HepG2 (cell line): ENCODE results near the gene BCAS4. TPM values are rescaled to one million over a fixed set of nuclear protein-coding genes. Genes with fewer than 3 reads are reported as not detected.

Experiments
- ATAC-seq: fragments of 200-7000 bp; cut with Tn5 transposase; 3 replicates; pipeline ENCODE4 v1.9.1; 2020; ENCODE audit warnings: mild to moderate bottlenecking, moderate library complexity
- BruUV-seq: library from RNA; stranded (reverse); fragments of 400-500 nt; replicated peaks from 2 replicates; lab custom pipeline; 2021; lab: Mats Ljungman, UMichigan
- CTCF ChIA-PET: fragments of 300-600 bp; formaldehyde crosslinking; extraction: SDS; loops from one replicate; lab custom pipeline; 2021; ENCODE audit warnings: low total read pairs, inconsistent platforms, low intra/inter-chr PET ratio; lab: Yijun Ruan, JAX
- POLR2A ChIA-PET: fragments of 350-600 bp; sonication (Branson Sonifier 250); formaldehyde crosslinking; loops from one replicate; lab custom pipeline; 2020; ENCODE audit warnings: antibody characterized with exemption, inconsistent platforms; lab: Yijun Ruan, JAX
- DNase-seq: peaks from one replicate; pipeline ENCODE4 v3.0.0-alpha.2; 2015; ENCODE audit warnings: low spot score
- FAIRE-seq: peaks from 3 replicates; lab custom pipeline; 2011; peaks lifted over from hg19 to GRCh38; lab: Jason Lieb, UNC
- H2AFZ ChIP-seq: one replicate; pipeline ENCODE4 v1.6.1; 2011; ENCODE audit warnings: low read length, inconsistent platforms
- H3K27ac ChIP-seq: fragments of 300-600 bp; 3 replicates; pipeline ENCODE4 v1.8.0; 2011; ENCODE audit warnings: mixed run types, mild to moderate bottlenecking, mixed read lengths, low read length, inconsistent platforms; ENCODE audit not compliant: insufficient read depth; ENCODE audit errors: extremely low read length
- H3K27me3 ChIP-seq, 2 experiments: fragments of 200-600 bp in 1 of 2; 2 replicates in 1 of 2; 3 replicates in 1 of 2; pipeline versions ENCODE4 v1.6.0 to v1.8.0; 2011; ENCODE audit warnings: low read length in 2 of 2, mild to moderate bottlenecking in 2 of 2, moderate library complexity in 2 of 2, inconsistent platforms in 1 of 2; ENCODE audit not compliant: insufficient read depth in 2 of 2, control insufficient read depth in 1 of 2
- H3K36me3 ChIP-seq, 2 experiments: fragments of 200-600 bp in 1 of 2; replicated peaks in 1 of 2; 2 replicates in 1 of 2; 3 replicates in 1 of 2; pipeline versions ENCODE4 v1.5.1 to v1.8.0; 2011; ENCODE audit warnings: low read length in 2 of 2, inconsistent platforms in 1 of 2; ENCODE audit not compliant: insufficient read depth in 2 of 2, control insufficient read depth in 1 of 2
- H3K4me1 ChIP-seq: 2 replicates; pipeline ENCODE4 v1.5.1; 2012; ENCODE audit warnings: low read length, inconsistent platforms; ENCODE audit not compliant: insufficient read depth
- H3K4me2 ChIP-seq: 2 replicates; pipeline ENCODE4 v1.6.0; 2011; ENCODE audit warnings: low read depth, low read length, inconsistent platforms
- H3K4me3 ChIP-seq, 3 experiments: fragments of 200-600 bp in 1 of 3; sonication (generic), shearing (Covaris generic) in 1 of 3; replicated peaks in 1 of 3; 2 replicates each; pipeline ENCODE4 v1.5.1; 2011 to 2016; ENCODE audit warnings: low read length in 3 of 3, inconsistent platforms in 2 of 3, low read depth in 2 of 3, mild to moderate bottlenecking in 2 of 3, control low read depth in 1 of 3, mixed read lengths in 1 of 3; ENCODE audit not compliant: insufficient read depth in 1 of 3
- H3K79me2 ChIP-seq: one replicate; pipeline ENCODE4 v1.6.1; 2011; ENCODE audit warnings: low read length, inconsistent platforms; ENCODE audit not compliant: insufficient read depth
- H3K9ac ChIP-seq: 2 replicates; pipeline ENCODE4 v1.6.0; 2011; ENCODE audit warnings: mild to moderate bottlenecking, low read depth, low read length, inconsistent platforms; ENCODE audit not compliant: insufficient read depth
- H3K9me3 ChIP-seq: 2 replicates; pipeline ENCODE4 v1.5.1; 2012; ENCODE audit warnings: mild to moderate bottlenecking, low read length
- H4K20me1 ChIP-seq: 2 replicates; pipeline ENCODE4 v1.6.0; 2011; ENCODE audit warnings: inconsistent platforms, mild to moderate bottlenecking, low read length, moderate library complexity; ENCODE audit not compliant: insufficient read depth
- JUN ChIP-seq: sonication (generic); formaldehyde crosslinking; IDR thresholded peaks from 2 replicates; pipeline ENCODE4 v1.4.0; 2020; ENCODE audit warnings: mild to moderate bottlenecking, missing genetic modification reagents
- MAFF ChIP-seq: IDR thresholded peaks from 2 replicates; pipeline ENCODE4 v1.6.1; 2011; ENCODE audit warnings: low read depth, low read length, improper control_type of control experiment
- MAFK ChIP-seq, 2 experiments: IDR thresholded peaks in 1 of 2; conservative IDR thresholded peaks in 1 of 2; 2 replicates each; pipeline ENCODE4 v1.6.1; 2011; ENCODE audit warnings: improper control_type of control experiment in 2 of 2, low read length in 2 of 2
- POLR2AphosphoS2 ChIP-seq: IDR thresholded peaks from 2 replicates; pipeline ENCODE4 v1.6.1; 2011; ENCODE audit warnings: low read depth, low read length, improper control_type of control experiment
- SUZ12 ChIP-seq: fragments of 150-350 bp; IDR thresholded peaks from 2 replicates; pipeline ENCODE4 v1.6.1; 2014; ENCODE audit warnings: low read depth, low read length
- ZBTB46 ChIP-seq: sonication (generic); formaldehyde crosslinking; IDR thresholded peaks from 2 replicates; pipeline ENCODE4 v1.4.0; 2020; ENCODE audit warnings: mild to moderate bottlenecking, missing genetic modification reagents, borderline replicate concordance
- ZFP37 ChIP-seq: sonication (generic); formaldehyde crosslinking; IDR thresholded peaks from 2 replicates; pipeline ENCODE4 v1.4.0; 2020; ENCODE audit warnings: missing genetic modification reagents, borderline replicate concordance
- ZNF513 ChIP-seq: sonication (generic); formaldehyde crosslinking; conservative IDR thresholded peaks from 2 replicates; pipeline ENCODE4 v1.5.0; 2020; ENCODE audit warnings: missing genetic modification reagents
- WGBS: methylation state at CpG from one replicate; pipeline ENCODE4 v1.1.6; 2017; ENCODE audit warnings: low lambda C conversion rate; 5-methylcytosine and 5-hydroxymethylcytosine counted together
- in situ Hi-C: cut with HindIII; loops from 2 replicates; pipeline ENCODE4 v1.10.0; 2017; ENCODE audit warnings: low pct_unique_long_range_greater_than_20kb; ENCODE audit not compliant: extremely low pct_ligation_motif_present
- intact Hi-C: fragments of 100-400 bp; cut with micrococcal nuclease; formaldehyde crosslinking; loops from one replicate; pipeline ENCODE4 v1.10.0; 2022; ENCODE audit not compliant: unreplicated experiment
- polyA plus RNA-seq, 8 experiments: library from polyadenylated mRNA; depleted of rRNA in 3 of 8; stranded (reverse) in 7 of 8; unstranded in 1 of 8; fragments of >200 nt; fragmentation: Illumina TruSeq in 4 of 8; extraction: Trizol in 4 of 8; gene quantifications; 2 replicates each; pipeline versions ENCODE4 v1.2.1 to v1.2.3, GENCODE V29; 2011 to 2016; ENCODE audit warnings: low read depth in 4 of 8, missing spikeins in 1 of 8, mixed read lengths in 1 of 8; ENCODE audit not compliant: insufficient read depth in 1 of 8
- total RNA-seq, 5 experiments: library from RNA; depleted of rRNA; stranded (reverse); fragments of >200 nt; fragmentation: Illumina TruSeq; extraction: Trizol; gene quantifications; 2 replicates each; pipeline ENCODE4 v1.2.3, GENCODE V29; 2016; ENCODE audit warnings: low read depth in 1 of 5

Gene BCAS4
- total and polyA plus RNA-seq, 2 of the 13 experiments (the other 11 are each of a cell fraction or from before 2014, with no cell fraction given) = 7.2 to 8.0 TPM

- peaks cover 27% of the 10 kb centered on the region for H3K4me1 ChIP-seq
- H3K9ac ChIP-seq = no peak overlapping the region
- H3K27me3 ChIP-seq = no peaks in the 10 kb centered on the region
- CTCF ChIA-PET = no interaction called here
- TF ChIP-seq JUN (CRISPR knock-in tag) (no peak), MAFK (conservative IDR thresholded peaks at IDR 0.05 in 1 of 2, IDR thresholded peaks at IDR 0.05 in 1 of 2; ENCODE audit: low read length in 2 of 2) (peak; percentile 33 to 75; a peak in 2 of 4 replicates), MAFF (peak; percentile 47; the same call in 1 of the 2 replicates), ZFP37 (CRISPR knock-in tag) (no peak), POLR2AphosphoS2 (no peak), ZNF513 (CRISPR knock-in tag) (no peak), ZBTB46 (CRISPR knock-in tag) (no peak), SUZ12 (no peak)
- FAIRE-seq (no peak), ATAC-seq (no peak), DNase-seq (no peak)
- TSS peak; percentile 61 for BruUV-seq
- H4K20me1 ChIP-seq = no peaks in the 10 kb centered on the region
- no peak overlapping the region for H3K27ac ChIP-seq
- H3K4me3 ChIP-seq = no peak overlapping the region
- no peaks in the 10 kb centered on the region for H3K9me3 ChIP-seq
- POLR2A ChIA-PET = no interaction called here
- 90% methylated on average over 4 of the region's 4 CpGs for WGBS
- H2AFZ ChIP-seq = no peak overlapping the region
- intact Hi-C loops = no loop called here
- H3K4me2 ChIP-seq = no peak overlapping the region
- in situ Hi-C loops = loop anchor here (10.0 to 25.0 kb wide), 2 partner anchors 138 to 515 kb away; partner anchors contain the start of gene ADNP
- no peaks in the 10 kb centered on the region for H3K79me2 ChIP-seq
- H3K36me3 ChIP-seq = no peaks in the 10 kb centered on the region
Measured at GRCh38 chr20:50797142-50797541, 2.3 kb downstream of the BCAS4 start.
